Activated T-cell treated with anti-CD3 and anti-CD28 coated beads, Interleukin-2, amount 50 U/mL, for 4 hours (primary cell): ENCODE data around the gene CAMSAP2. TPM values are rescaled to one million over a fixed set of nuclear protein-coding genes. Genes with fewer than 3 reads are reported as not detected.

ENCODE experiments used
- ATAC-seq, 2 donors: fragments of 200-7000 bp; cut with Tn5 transposase; one replicate each; pipeline ENCODE4 v1.10.0; 2021
- DNase-seq: peaks from one replicate; pipeline ENCODE4 v3.0.0-alpha.2; 2020
- H3K27me3 Mint-ChIP-seq: one replicate; pipeline ENCODE4 v1.8.0; 2021; ENCODE audit warnings: low read depth, mixed read lengths
- H3K36me3 Mint-ChIP-seq: one replicate; pipeline ENCODE4 v1.8.0; 2022; ENCODE audit warnings: mixed read lengths; ENCODE audit not compliant: insufficient read depth
- H3K4me1 Mint-ChIP-seq: one replicate; pipeline ENCODE4 v1.8.0; 2021; ENCODE audit warnings: low read depth, mixed read lengths
- H3K4me3 Mint-ChIP-seq: one replicate; pipeline ENCODE4 v1.8.0; 2021; ENCODE audit warnings: mild to moderate bottlenecking, moderate library complexity, mixed read lengths
- H3K9me3 Mint-ChIP-seq: one replicate; pipeline ENCODE4 v1.8.0; 2021; ENCODE audit warnings: mixed read lengths
- total RNA-seq, 3 donors: library from RNA; stranded (reverse); gene quantifications; one replicate each; pipeline ENCODE4 v1.2.1, GENCODE V29; 2021

CAMSAP2 gene
- total RNA-seq, 3 donors from 2014 or later = 3.2 to 4.4 (median 3.8) TPM

DNA sequence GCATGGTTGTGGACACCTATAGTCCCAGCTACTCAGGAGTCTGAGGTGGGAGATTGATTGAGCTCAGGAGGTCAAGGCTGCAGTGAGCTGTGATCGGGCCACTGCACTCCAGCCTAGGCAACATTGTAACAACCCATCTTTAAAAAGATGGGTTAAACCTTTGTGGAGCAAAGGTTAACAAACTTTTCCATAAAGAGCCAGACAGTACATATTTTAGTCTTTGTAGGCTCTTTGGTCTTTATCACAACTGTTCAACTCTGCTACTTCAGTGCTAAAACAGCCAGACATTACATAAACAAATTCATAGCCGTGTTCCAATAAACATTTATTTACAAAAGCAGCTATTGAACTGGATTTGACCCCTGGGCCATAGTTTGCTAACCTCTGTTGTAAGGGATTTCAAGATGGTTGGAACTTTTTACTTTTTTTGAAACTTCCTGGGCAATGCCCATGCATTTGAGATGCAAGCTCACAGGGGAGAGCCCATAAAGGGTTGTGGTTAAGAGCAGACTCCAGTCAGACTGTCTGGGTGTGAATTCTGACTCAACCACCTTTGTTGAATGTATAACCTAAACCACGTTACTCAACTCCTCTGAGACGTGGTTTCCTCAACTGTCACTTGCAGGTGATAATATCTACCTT is 166.8 kb downstream of the CAMSAP2 start:
- ATAC-seq (peak; percentile 99), DNase-seq (peak; percentile 23)
- peaks cover 6% of the 10 kb centered on the region for H3K27me3 Mint-ChIP-seq
- H3K36me3 Mint-ChIP-seq = no peaks in the 10 kb centered on the region
- H3K4me3 Mint-ChIP-seq = no peak overlapping the region
- no peaks in the 10 kb centered on the region for H3K9me3 Mint-ChIP-seq
- peaks cover 17% of the 10 kb centered on the region for H3K4me1 Mint-ChIP-seq

- no peaks in the 10 kb centered on the region for H3K9me3 Mint-ChIP-seq
- no peaks in the 10 kb centered on the region for H3K36me3 Mint-ChIP-seq
- H3K4me1 Mint-ChIP-seq = peaks cover 17% of the 10 kb centered on the region
- H3K27me3 Mint-ChIP-seq = peaks cover 6% of the 10 kb centered on the region
- no peak overlapping the region for H3K4me3 Mint-ChIP-seq
- DNase-seq (no peak), ATAC-seq (no peak)
Observed at GRCh38 chr1:200906491-200906890, 167.8 kb downstream of the CAMSAP2 start.

- Mint-ChIP-seq H3K36me3 (no peaks in the 10 kb centered on the region), H3K27me3 (peaks cover 3% of the 10 kb centered on the region), H3K9me3 (no peaks in the 10 kb centered on the region), H3K4me3 (no peak overlapping the region), H3K4me1 (peaks cover 17% of the 10 kb centered on the region)
- DNase-seq (no peak), ATAC-seq (no peak)
Observed at GRCh38 chr1:200907611-200908097, 169.0 kb downstream of the CAMSAP2 start.

- peaks cover 17% of the 10 kb centered on the region for H3K4me1 Mint-ChIP-seq
- no peaks in the 10 kb centered on the region for H3K9me3 Mint-ChIP-seq
- ATAC-seq = no peak
- H3K27me3 Mint-ChIP-seq = peaks cover 3% of the 10 kb centered on the region
- DNase-seq = no peak
- H3K4me3 Mint-ChIP-seq = no peak overlapping the region
- H3K36me3 Mint-ChIP-seq = no peaks in the 10 kb centered on the region
Observed at GRCh38 chr1:200908191-200908868, 169.6 kb downstream of the CAMSAP2 start.

GRCh38 chr1:200909071-200909470 is 170.4 kb downstream of the CAMSAP2 start:
- Mint-ChIP-seq H3K9me3 (no peaks in the 10 kb centered on the region), H3K4me3 (no peak overlapping the region), H3K4me1 (peaks cover 17% of the 10 kb centered on the region), H3K27me3 (peaks cover 3% of the 10 kb centered on the region), H3K36me3 (no peaks in the 10 kb centered on the region)
- ATAC-seq (no peak), DNase-seq (no peak)

DNA sequence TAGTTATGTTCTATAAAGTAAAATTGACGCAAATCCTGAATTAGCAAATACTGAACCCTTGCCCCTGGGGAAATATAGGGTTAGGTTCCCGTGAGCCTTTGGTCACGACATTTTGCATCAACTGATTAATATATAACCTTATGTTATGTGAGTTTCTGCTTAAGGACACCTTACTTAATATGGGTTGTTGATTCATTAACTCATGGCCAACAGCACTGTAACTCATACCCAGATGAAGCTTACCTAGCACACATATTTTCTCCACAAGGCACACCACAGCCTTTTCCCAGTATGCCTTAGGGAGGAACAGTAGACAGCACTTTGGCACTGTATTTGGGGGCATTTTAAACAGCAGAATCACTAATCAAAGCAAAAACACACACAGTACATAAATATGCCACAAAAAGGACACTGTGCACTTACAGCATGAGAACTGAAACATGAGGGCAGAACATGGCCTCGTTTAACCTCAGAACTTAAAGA is 171.1 kb downstream of the CAMSAP2 start:
- ATAC-seq = no peak
- Mint-ChIP-seq H3K4me3 (no peak overlapping the region), H3K36me3 (no peaks in the 10 kb centered on the region), H3K27me3 (peaks cover 3% of the 10 kb centered on the region), H3K4me1 (peaks cover 17% of the 10 kb centered on the region), H3K9me3 (no peaks in the 10 kb centered on the region)
- DNase-seq = no peak

Other genes starting within 250 kb of the CAMSAP2 start
- gene KIF14, start 118.1 kb upstream of the CAMSAP2 start, total RNA-seq = 1 to 10 TPM; 1.0 to 1.5 (median 1.1) TPM
- gene DDX59, start 69.0 kb upstream of the CAMSAP2 start, total RNA-seq = 10 to 100 TPM; 11.4 to 18.9 (median 17.1) TPM
- gene GPR25, start 134.1 kb downstream of the CAMSAP2 start, total RNA-seq = under 1 TPM in 1 of 3 donors, not detected in 2; 0.16 TPM
- gene INAVA, start 156.0 kb downstream of the CAMSAP2 start, total RNA-seq = under 1 TPM; 0.13 to 0.29 (median 0.22) TPM